ENCODE data around the gene POMT2.
A peak's percentile ranks its signal among the peaks of the same experiment; 100 is the strongest.
"Not testable (repeated sequence)": the region's sequence is repeated elsewhere in the genome, so short reads cannot be mapped to it uniquely, and the experiment has no call there.

Gene POMT2

GRCh38 chr14:77320238-77320935, at the start of gene POMT2:
POMT2 (minus strand) TSS chr14:77320883; CDS start chr14:77320681, 202 bp downstream.
- peak; percentile 94 for DNase-seq

- DNase-seq: peak; percentile 22
Measured at GRCh38 chr14:77369285-77369684, 48.6 kb upstream of the POMT2 start.

GRCh38 chr14:77364146-77364545, 43.5 kb upstream of the POMT2 start:
- no peak for DNase-seq

GRCh38 chr14:77359626-77360025, 38.9 kb upstream of the POMT2 start:
- no peak for DNase-seq

- no peak for DNase-seq
Measured at GRCh38 chr14:77356899-77357298, 36.2 kb upstream of the POMT2 start.

GRCh38 chr14:77355811-77356210, 35.1 kb upstream of the POMT2 start:
- no peak for DNase-seq

- no peak for DNase-seq
Measured at GRCh38 chr14:77353469-77354141, 32.9 kb upstream of the POMT2 start.

GRCh38 chr14:77347751-77348150, 27.1 kb upstream of the POMT2 start:
- no peak for DNase-seq

GRCh38 chr14:77346495-77346894, 25.8 kb upstream of the POMT2 start:
- no peak for DNase-seq

- no peak for DNase-seq
Measured at GRCh38 chr14:77344377-77344996, 23.8 kb upstream of the POMT2 start.

- no peak for DNase-seq
Measured at GRCh38 chr14:77343662-77344061, 23.0 kb upstream of the POMT2 start.

GRCh38 chr14:77342726-77343397, 22.2 kb upstream of the POMT2 start:
- DNase-seq: no peak

- DNase-seq: no peak
Measured at GRCh38 chr14:77340389-77340788, 19.7 kb upstream of the POMT2 start.

GRCh38 chr14:77339407-77339806, 18.7 kb upstream of the POMT2 start:
- DNase-seq: no peak

GRCh38 chr14:77338302-77338701, 17.6 kb upstream of the POMT2 start:
- DNase-seq: no peak

GRCh38 chr14:77337880-77338279, 17.2 kb upstream of the POMT2 start:
- no peak for DNase-seq

GRCh38 chr14:77337255-77337654, 16.6 kb upstream of the POMT2 start:
- DNase-seq: not testable (repeated sequence)

- DNase-seq: no peak
Measured at GRCh38 chr14:77335576-77335975, 14.9 kb upstream of the POMT2 start.

- no peak for DNase-seq
Measured at GRCh38 chr14:77329872-77330271, 9.2 kb upstream of the POMT2 start.

GRCh38 chr14:77327111-77327510, 6.4 kb upstream of the POMT2 start:
- DNase-seq: no peak

GRCh38 chr14:77325746-77326094, 5.0 kb upstream of the POMT2 start:
- no peak for DNase-seq

GRCh38 chr14:77324816-77325745, 4.4 kb upstream of the POMT2 start:
- DNase-seq: no peak

- DNase-seq: no peak
Measured at GRCh38 chr14:77324289-77324688, 3.6 kb upstream of the POMT2 start.

Measured in CD4-positive, alpha-beta T cell treated with Interleukin-17A for 4 hours (primary cell).